Limb (tissue), 2 donors: ENCODE results near the gene EGFR.

Experiments
- DNase-seq, 2 donors: peaks; one replicate each; pipeline ENCODE4 v3.0.0-alpha.2; 2016; ENCODE audit errors: extremely low spot score in 2 of 2

The EGFR gene

DNA sequence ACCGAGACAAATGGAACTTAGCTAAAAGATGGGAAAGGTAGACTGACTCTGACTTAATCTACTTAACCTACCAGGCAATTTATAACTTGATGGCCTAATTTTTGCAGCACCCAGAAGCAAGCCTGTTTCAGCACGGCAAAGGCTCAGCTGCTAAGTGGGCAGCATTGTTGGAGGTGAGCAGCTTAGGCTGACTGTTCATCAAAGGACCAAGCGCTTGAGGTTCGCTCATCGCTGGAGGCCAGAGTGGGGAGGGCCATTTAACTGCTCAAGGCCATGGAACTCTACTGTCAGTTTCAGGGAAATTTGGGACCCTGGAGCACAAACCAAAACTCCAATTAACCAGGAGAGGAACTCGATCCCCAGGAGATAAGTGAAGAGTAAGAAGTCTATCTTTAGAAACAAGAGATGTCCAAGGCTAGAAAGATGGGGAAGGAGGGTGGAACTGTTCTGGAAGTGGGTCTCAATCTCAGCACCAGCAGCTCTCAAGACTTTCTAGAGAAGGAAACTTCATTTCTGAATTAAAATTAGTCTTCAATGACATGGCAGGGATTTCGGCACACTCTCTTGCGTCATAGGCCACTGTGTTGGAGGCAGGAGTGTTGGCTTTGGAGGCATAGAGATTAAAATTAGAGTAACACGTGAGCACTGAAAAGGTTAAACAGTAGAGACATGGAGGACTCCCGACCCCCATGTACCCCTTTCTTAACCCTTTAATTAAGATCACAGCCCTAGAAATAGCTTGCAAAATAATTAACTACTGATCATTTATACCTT lies 43.1 kb downstream of the EGFR start:
- DNase-seq, result no peak

DNA sequence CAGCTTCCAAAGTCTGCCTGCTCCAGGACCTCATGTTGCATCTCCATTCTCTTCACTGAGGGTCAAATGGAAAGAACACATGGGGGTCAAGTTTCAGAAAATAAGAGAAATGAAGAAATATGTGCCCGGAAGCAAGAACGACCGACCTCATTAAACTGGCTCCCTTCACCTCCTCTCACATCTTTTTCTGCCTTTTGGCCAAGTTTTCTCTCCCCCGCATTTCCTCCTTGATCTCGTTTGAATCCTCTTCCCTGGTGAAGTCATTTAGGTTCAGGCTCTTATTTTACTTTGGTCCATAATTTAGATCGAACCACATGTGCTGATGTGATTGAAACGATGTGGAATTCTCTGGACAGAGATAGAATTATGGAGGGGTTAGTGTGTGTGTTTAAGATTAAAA lies 44.2 kb downstream of the EGFR start:
- DNase-seq, result no peak

DNA sequence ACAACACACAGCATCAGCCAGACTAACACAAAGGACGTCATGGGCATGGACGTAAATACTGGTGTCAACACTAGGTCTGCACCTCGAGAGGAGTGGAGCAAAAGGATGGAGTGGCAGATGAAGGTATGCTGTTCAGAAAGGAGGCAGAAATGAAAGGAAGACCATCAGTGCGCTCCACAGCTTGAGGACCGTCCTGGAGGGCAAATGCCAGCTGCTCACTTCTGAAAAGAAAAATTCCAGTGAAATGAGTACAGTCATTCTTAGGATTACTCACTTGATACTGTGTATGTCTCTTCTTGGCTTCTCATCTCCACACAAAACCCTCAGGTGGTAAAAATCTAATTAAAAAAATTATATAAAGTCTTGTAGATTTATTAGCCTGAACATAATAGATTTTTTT lies 44.8 kb downstream of the EGFR start:
- DNase-seq, result no peak

DNA sequence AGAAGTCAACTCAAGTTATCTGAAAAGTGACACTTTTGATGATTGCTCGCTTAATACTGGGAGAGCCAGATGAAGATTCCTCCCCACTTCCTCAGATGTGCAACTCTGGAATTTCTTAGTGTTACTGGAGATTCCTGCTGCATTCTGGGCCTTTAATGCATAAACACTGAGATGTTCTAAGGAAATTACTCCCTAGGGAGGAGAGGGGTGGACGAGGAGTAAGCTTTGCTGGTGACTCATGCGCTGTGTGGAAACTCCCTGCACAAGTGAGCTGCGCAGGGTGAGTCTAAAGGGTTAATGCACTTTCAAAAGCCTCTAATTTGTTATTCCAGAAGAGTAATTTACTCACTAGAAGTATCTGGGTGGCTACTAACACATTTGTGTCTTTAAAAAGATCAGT lies 46.3 kb downstream of the EGFR start:
- no peak for DNase-seq

DNA sequence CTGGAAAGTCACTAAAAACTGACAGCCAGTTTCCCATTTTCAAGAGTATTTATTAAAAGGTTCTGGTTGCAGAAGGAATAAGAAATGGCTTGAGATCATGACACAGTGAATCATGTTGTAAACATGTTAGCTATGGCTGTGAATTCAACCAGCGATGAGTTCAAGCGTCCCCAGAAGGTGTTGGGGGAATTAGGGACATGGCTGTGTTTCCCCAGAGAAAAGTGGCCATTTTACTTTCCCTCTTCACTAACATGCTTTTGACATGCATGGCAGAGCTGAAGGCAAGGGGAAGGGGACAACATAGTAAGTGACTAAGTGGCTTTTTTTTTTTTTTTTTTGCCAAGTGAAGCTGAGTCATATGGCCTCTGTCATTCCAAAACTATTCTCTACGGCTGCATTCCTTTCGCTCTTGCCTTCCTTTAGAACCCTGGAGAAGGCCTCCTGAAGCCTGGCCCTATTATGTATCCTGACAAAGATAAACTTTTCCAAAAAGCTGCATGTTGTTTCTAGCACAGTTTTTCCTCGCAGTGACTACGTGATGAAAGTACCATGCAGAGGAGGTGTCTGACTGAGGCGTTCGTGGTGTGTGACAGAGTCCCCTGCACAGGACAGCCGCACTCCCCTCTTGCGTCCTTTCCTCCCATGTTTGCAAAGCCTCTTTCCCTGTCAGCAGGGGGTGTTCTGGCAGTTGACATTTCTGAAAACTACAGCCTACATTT lies 46.9 kb downstream of the EGFR start:
- DNase-seq, result no peak

DNA sequence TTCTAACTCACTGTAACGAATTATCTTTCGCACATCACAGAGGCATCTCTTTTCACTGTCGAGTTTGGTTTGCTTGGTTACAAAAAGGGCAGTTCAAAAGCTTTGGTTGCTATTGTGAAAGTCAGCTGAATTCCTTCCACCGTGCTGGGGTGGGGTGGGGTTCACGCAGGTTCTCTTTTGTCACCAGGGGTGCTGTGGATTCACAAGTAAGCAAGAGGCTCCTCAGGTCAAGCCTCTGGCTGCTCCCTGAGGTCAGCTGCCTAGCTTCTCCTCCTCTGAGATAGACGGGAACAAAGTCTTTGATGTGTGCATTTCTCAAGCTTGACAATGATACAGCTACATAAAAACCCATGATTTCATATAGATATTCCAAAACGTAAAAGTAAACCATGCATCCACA lies 47.7 kb downstream of the EGFR start:
- DNase-seq, result no peak

DNA sequence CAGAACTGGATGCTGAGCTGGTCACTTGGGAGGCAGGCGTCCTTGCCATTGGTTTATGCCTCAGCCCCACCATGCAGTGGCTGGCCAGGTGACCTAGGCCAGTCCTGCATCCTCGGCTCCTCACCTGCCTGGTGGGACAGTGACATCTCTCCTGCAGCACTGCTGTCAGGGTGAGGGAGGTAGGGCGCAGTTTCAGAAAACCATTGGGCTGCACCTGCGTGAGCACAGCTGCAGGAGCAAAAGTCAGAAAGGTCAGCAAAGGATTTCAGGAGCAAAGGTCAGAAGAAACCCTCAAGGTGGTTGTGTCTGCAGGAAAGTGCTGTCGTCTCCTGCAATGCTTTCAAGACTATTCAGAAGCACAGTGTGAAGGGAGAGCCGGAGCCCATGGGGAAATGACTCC lies 48.1 kb downstream of the EGFR start:
- no peak for DNase-seq

DNA sequence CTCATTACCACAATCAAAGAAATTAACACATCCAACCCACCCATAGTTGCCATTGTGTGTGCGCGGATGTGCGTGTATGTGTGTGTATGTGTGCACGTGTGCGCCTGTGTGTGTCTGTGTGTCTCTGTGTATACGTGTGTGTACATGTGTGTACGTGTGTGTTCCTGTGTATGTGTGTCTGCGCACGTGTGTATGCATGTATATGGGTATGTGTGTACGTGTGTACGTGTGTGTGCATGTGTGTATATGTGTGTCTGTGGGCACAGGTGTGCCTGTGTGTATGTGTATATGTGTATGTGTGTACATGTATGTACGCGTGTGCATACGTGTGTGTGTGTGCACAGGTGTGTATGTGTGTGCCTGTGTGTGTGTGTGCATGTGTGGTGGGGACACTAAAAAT lies 48.9 kb downstream of the EGFR start:
- DNase-seq, result no peak

DNA sequence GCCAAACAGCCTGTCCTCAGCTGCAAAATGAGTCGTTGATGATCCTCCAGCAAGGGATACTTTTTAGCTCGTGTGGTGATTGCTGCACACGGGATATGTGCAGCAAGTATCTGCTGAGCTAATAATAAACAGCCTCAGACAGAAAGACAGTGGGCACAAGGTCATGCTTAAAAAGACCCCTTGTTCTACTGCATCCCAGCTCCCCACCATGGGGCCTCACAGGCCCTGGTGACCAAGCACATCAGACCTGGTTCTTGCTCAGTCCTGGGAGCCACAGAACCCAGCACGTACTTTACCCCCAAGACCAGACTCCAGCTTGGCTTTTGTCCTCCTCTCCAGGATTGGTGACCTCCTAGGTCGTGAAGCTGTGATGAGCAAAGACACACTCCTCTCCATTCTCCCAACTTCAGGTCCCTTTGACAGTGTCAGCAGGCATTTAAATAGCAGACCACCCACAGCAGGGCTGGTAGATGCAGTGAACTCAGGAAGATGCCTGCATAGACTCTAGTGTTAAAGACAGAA lies 50.5 kb downstream of the EGFR start:
- no peak for DNase-seq

DNA sequence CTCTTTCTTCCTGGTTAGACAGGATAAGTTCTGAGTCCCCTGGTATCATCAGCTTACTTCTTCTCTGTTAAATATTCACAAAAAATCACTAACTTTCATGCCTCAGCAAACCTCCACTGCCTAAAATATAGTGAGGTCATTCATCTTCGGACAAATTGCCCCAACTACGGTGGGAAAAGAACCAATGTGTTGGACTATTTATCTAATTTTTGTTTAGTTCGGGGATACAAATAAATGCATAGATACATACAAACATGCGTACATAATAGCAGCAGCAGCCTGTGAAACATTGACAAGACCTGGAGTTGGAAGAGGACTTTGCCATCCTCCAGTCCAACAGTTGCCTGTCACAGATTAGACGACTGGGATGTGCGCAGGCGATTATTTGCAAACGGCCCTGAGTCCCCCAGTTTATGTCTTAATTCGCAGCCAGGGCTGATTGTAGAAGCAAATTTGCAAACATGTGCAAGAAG lies 51.5 kb downstream of the EGFR start:
- no peak for DNase-seq

DNA sequence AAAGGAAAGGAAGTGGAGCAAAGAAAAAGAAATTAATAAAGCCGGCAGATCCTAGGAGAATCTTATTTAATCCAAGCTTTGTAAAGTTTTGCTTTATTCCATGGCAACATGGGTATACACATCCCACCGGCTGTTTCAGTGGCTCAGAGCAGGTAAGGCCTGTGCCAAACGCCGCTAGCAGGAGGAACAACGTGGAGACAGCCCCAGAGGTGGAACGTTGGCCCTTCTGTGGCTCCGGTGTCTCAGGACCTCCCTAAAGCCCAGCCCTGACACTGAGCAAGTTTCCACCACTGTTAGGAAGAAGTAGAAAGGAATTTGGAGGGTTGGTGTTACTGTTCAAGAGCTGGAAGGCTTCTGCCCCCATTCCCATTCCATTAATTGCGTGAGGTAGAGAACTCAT lies 52.0 kb downstream of the EGFR start:
- no peak for DNase-seq

DNA sequence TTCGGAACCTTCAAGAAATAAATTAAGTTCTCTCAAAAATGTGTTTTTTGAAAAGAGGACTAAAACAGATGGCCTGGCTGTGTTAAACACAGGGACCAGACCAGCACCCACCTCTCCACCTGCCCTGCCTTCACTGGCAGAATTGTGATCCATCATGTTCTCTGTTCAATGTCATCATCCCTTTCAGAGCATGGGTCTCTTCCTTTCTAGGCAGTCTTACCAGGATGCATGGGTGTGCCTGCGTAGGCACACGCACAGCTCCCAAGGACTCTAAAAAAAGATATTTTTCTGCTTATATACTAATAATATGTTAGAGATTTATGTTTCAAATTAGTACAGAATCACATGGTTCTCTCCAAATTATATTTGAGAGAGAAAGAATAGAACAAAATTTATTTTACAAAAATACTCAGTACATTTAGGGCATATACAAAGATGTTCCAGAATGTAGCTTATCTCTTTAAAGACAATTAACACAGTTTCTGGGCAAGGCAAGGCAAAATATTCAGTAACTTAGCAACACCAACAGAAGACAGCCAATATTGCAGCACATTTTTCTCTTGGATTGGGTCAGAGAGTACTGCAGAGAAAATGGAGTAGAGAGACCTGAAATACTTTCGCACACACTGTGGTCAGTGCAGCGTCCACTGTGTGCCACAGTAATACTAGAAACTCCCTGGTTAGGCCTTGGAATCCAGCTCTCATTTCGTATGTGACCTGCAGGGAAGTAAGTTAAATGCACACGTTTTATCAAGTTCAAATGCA lies 52.8 kb downstream of the EGFR start:
- no peak for DNase-seq

DNA sequence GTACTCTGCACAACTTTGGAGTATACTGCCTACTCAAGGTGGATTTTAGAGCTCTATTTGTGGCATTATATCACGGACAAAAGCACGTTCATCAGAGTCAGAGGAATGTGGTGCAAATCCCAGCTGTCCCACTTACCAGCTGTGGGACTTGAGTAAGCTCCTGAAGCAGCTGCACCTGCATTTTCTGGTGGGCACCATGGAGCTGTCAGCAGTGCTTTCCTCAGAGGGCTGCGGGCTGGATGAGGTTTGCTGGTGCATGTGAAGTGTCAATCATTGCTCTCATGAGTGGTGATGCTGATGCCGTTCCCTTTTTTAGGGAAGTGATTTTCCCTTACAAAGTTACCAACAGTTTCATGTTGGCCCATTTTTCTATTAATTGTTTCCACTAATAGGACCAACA lies 53.4 kb downstream of the EGFR start:
- no peak for DNase-seq

DNA sequence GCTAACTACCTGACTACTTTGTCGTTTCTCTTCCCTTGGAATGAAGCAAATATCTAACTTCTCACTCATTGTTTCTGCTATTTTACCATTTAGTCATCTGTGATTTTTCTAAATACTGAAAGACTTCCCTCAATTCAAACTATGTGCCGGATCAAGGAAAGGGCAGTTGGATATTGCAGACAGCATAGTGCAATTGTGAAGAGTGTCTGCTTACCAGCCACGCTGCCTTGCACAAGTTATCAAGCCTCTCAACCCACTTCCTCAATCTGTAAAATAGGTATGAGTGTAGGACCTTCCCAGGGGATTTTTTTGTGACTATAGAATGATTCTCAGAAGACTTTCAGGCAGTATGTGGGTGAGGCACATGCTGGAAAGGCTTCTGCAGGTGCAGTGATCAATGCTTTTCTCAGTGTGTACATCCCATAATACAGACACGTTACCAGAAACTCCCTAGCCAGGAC lies 54.3 kb downstream of the EGFR start:
- no peak for DNase-seq

DNA sequence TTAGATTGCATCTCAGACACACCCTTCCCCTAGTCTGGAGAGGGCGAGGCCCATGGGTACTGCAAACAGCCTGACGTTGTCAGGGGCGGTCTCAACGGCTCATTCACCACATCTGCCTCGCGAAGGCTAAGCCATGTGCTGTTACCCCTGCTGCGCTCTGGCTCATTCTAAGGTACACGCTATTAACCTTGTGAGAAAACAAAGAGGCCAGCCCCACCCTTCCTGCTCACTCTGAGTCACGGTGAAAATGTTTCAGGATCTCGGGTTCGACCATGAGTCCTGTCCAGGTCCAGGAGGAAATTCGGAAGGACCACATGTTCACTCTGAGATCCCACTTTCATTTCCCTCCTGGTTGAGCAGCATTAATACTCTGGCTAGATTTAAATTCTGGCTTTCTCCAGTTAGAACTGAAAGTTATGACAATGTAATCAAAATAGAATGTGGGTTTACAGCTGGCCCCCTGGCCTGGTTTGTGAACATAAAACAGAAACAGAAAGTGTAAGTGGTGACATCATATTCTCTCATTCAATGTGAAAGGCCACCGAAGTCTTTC lies 55.2 kb downstream of the EGFR start:
- DNase-seq, result no peak

DNA sequence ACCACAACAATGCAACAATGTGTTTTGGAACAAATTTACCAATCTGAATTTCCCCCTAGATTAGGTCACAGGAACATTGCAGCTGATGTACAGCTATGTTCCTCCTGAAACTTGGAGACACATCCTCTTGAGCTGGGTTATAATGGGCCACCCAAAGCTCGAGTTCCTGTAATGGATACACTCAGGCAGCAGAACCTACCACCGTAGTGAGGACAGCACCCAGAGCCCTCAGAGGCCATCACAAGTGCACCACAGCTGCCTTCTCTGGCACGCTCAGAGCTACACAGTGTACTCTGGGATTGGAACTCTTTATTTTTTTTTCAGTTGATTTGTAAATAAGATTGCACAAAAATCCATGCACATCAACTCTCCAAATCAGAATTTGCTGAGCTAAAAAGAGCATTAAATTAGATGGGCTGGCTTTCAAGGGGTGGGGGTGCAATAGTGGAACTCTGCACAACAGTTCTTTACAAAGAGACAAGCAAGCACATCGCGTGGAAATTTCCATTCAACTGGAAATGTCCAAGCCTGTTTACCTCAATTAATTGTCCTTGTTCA lies 56.7 kb downstream of the EGFR start:
- no peak for DNase-seq

DNA sequence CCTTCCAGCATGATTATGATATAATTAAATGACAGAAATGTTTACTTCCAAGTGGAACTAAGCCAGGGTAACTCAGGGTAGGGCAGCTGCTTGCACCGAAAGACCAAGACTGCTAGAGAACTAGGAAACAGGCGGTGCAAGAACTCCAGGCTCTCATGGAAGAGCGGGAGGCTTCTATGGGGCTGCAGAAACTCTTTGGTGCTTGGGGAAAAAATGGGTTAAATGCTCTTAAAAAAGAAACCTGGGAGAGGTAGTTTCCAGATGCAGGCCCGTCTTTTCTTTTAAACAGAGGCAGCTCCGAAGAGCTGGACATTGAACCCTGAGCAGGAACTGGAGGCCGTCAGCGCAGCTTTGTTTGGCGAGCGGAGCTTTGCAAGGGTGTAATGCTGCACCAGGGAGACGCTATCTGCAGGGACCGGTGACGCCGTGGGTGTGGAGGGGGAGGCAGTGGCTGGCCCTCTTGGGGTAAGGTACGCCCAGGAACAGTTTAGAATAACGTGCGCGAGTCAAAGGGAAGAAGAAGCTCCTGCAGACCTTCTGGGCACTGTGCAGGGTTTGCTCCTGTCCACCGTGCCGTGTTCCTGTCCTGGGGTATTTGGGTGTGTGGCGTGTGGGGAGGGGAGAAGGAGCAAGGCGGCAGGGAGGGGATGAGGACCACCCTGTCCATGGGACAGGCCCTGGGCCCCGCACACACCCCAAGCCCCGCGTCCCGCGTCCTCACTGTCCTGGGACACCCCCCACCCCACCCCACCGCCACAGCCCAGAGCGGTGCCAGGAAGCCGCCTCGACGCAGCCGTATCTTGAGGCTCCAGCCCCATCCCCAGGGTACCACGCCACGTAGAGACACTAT lies 59.0 kb downstream of the EGFR start:
- no peak for DNase-seq

DNA sequence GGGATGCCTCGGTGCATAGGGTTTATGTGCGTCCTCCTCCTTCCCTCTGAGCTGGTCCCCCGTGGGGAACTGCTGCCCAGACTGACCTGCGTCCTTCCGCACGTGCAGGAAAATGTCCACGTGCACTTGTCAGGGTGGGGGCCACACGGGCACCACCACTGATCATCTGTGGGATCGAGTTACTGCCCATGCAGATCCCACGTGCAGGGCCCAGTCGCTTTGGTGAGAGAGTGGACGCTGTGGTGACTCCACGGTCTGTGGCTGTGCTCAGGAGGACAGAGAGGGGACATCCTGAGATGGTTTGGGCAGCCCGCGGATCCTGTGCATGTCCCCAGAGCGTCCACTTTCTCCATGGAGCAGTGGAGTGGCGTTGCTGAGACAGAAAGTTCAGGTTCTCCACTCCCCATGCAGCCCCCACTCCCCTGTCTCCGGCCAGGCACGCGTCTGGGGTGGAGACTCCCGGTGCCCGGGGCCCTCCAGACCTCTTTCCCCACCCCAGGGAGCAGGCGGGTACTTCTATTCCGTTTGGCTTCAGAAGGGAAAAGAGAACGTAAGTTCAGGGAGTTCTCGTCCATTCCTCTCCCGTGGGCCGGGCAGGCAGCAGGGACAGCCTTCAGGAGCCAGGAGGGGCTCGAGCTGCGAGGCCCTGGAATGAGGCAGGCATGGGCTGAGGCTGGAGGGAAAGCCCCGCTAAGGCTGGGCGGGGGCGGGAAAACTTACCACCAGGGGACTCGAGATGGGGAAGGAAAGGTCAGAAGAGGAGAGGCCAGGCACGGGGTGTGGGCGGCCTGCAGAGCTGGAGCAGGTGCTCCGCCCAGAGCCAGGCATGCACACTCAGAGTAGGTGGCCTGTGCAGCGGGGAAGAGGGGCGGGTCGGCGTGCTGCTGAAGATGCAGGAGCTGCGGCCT lies 59.9 kb downstream of the EGFR start:
- no peak for DNase-seq

DNA sequence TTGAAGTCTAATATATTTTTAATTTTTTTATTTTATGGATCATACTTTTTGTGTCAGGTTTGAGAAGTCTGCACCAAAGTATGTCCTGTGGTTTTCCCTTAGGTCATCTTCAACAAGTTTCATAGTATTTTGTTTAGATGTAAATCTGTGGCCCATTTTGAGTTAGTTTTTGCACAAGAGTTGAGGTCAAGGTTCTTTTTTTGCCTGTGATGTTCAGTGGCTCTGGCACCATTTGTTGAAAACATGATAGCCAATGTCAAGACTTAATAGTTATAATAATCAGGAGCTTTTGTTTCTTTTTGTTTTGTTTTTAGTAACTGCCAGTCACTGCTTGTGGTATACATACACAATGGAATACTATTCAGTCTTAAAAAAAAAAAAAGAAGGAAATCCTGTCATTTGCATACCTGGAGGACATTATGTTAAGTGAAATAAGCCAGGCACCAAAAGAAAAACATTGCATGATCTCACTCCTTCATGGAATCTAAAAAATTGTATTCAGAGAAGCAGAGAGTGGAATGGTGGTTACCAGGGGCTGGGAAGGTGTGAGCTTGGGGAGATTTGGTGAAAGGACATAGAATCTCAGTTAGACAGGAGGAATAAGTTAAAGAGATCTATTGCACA lies 61.3 kb downstream of the EGFR start:
- no peak for DNase-seq
